ENCODE results near the gene PKNOX2.

GRCh38 chr11:125348674-125349309 is 184.2 kb downstream of the PKNOX2 start:
- TF ChIP-seq CTCF (IDR thresholded peaks at IDR 0.05; ENCODE audit: control extremely low read depth in 1 of 3, insufficient read depth in 1 of 3, low read depth in 1 of 3, low read length in 3 of 3) (peak; percentile 89 to 91 (median 91)), EZH2 (IDR thresholded peaks at IDR 0.05; ENCODE audit: low read depth, low read length, severe bottlenecking) (no peak)

All from H1 (cell line).